ENCODE data around the gene COL6A1.

The COL6A1 gene

GRCh38 chr21:45981151-45982091 is at the start of gene COL6A1:
Gene COL6A1 (plus strand): TSS chr21:45981770. CDS start chr21:45981851, 81 bp downstream.
- TF ChIP-seq CTCF (IDR thresholded peaks at IDR 0.05; ENCODE audit: borderline replicate concordance, insufficient read depth, low read depth, low read length): no peak
- no peak within 1 kb of the TSS for H3K4me3 ChIP-seq (ENCODE audit: low read depth, low read length)

- H3K4me3 ChIP-seq (ENCODE audit: low read depth, low read length): no peak overlapping the region
- no peak for TF ChIP-seq CTCF (IDR thresholded peaks at IDR 0.05; ENCODE audit: borderline replicate concordance, insufficient read depth, low read depth, low read length)
Measured at GRCh38 chr21:45932922-45933502, 48.6 kb upstream of the COL6A1 start.

- no peak for TF ChIP-seq CTCF (IDR thresholded peaks at IDR 0.05; ENCODE audit: borderline replicate concordance, insufficient read depth, low read depth, low read length)
- H3K4me3 ChIP-seq (ENCODE audit: low read depth, low read length): no peak overlapping the region
Measured at GRCh38 chr21:45934085-45934484, 47.5 kb upstream of the COL6A1 start.

GRCh38 chr21:45934554-45934953 is 47.0 kb upstream of the COL6A1 start:
- no peak for TF ChIP-seq CTCF (IDR thresholded peaks at IDR 0.05; ENCODE audit: borderline replicate concordance, insufficient read depth, low read depth, low read length)
- H3K4me3 ChIP-seq (ENCODE audit: low read depth, low read length): no peak overlapping the region

- no peak overlapping the region for H3K4me3 ChIP-seq (ENCODE audit: low read depth, low read length)
- TF ChIP-seq CTCF (IDR thresholded peaks at IDR 0.05; ENCODE audit: borderline replicate concordance, insufficient read depth, low read depth, low read length): no peak
Measured at GRCh38 chr21:45935628-45936027, 45.9 kb upstream of the COL6A1 start.

GRCh38 chr21:45937721-45938452 is 43.7 kb upstream of the COL6A1 start:
- H3K4me3 ChIP-seq (ENCODE audit: low read depth, low read length): no peak overlapping the region
- TF ChIP-seq CTCF (IDR thresholded peaks at IDR 0.05; ENCODE audit: borderline replicate concordance, insufficient read depth, low read depth, low read length): no peak
